Adrenal gland (tissue), 12 donors: ENCODE results near the gene ADARB2. TPM values are rescaled to one million over a fixed set of nuclear protein-coding genes. Genes with fewer than 3 reads are reported as not detected.

Experiments
- DNase-seq, 7 donors: peaks; one replicate each; pipeline ENCODE4 v3.0.0-alpha.2; 2019 to 2020
- H3K27ac ChIP-seq, 5 donors: fragments of 200-600 bp; sonication (generic) in 4 of 5; 1 replicate in 3 of 5; 2 replicates in 2 of 5; pipeline versions ENCODE4 v1.5.1 to v1.8.0; 2016 to 2020; ENCODE audit warnings: mild to moderate bottlenecking in 1 of 5
- H3K27me3 ChIP-seq: fragments of 200-600 bp; 2 replicates; pipeline ENCODE4 v1.8.0; 2021
- H3K36me3 ChIP-seq, 2 donors: fragments of 200-600 bp; replicated peaks in 1 of 2; 1 replicate in 1 of 2; 2 replicates in 1 of 2; pipeline versions ENCODE4 v1.5.1 to v1.8.0; 2018 to 2022
- H3K4me1 ChIP-seq, 2 donors: fragments of 200-600 bp; replicated peaks in 1 of 2; 1 replicate in 1 of 2; 2 replicates in 1 of 2; pipeline versions ENCODE4 v1.5.1 to v1.8.0; 2018 to 2021
- H3K4me3 ChIP-seq, 4 donors: fragments of 200-600 bp; sonication (generic) in 3 of 4; one replicate each; pipeline ENCODE4 v1.5.1; 2016 to 2018
- H3K9me3 ChIP-seq, 3 donors: fragments of 200-600 bp; sonication (generic) in 1 of 3; replicated peaks in 1 of 3; 1 replicate in 2 of 3; 2 replicates in 1 of 3; pipeline versions ENCODE4 v1.5.1 to v1.8.0; 2016 to 2021
- CTCF ChIP-seq, 6 experiments: fragments of 450-650 bp in 4 of 6; fragments of 200-600 bp in 2 of 6; sonication (generic) in 1 of 6; IDR thresholded peaks; 1 replicate in 5 of 6; 2 replicates in 1 of 6; pipeline versions ENCODE4 v1.5.1 to v1.8.0; 2016 to 2021; ENCODE audit warnings: antibody characterized with exemption in 6 of 6, mild to moderate bottlenecking in 2 of 6, moderate library complexity in 1 of 6
- POLR2A ChIP-seq, 2 donors: fragments of 450-650 bp; IDR thresholded peaks; one replicate each; pipeline ENCODE4 v1.6.1; 2017; ENCODE audit warnings: antibody characterized with exemption in 2 of 2, mild to moderate bottlenecking in 2 of 2, moderate library complexity in 1 of 2
- WGBS, 4 donors: extraction: QIAGEN DNeasy Blood & Tissue Kit in 2 of 4; methylation state at CpG; one replicate each; pipeline versions ENCODE4 v1.1.5 to v1.1.7; 2013 to 2017; 5-methylcytosine and 5-hydroxymethylcytosine counted together
- intact Hi-C, 2 donors: fragments of 100-400 bp; cut with DNase I; formaldehyde crosslinking; loops; one replicate each; pipeline versions ENCODE4 v1.14.1 to v1.15.0; 2022 to 2023
- polyA plus RNA-seq, 3 donors: library from polyadenylated mRNA; stranded (reverse); fragments of 200-250 nt in 2 of 3; fragments of 350-450 nt in 1 of 3; fragmentation: Illumina TruSeq in 1 of 3; extraction: RNeasy Lipid Tissue Mini Kit (QIAGEN cat#74804) in 1 of 3; gene quantifications; one replicate each; pipeline ENCODE4 v1.2.3, GENCODE V29; 2013 to 2014
- total RNA-seq, 9 donors: library from RNA; depleted of rRNA in 4 of 9; stranded (reverse); fragments of >200 nt in 4 of 9; fragments of 120-200 nt in 1 of 9; fragmentation: NEBNext Ultra II Directional in 1 of 9; extraction: Animal tissue kit (Norgen Biotek cat#: 25700) in 1 of 9; gene quantifications; one replicate each; pipeline versions ENCODE4 v1.1.0 to v1.2.4, GENCODE V29; 2013 to 2023
- donor health status: healthy with polysubstance abuse.
- donor health status: Bipolar disorder and iron deficiency.
- donor health status: DM: yes; HTN: yes; CAD: no.
- donor health status: DM: no; HTN: no; CAD: no.
- donor health status: DM: no; HTN: no; CAD: no.
- donor health status: DM: yes; HTN: yes; CAD: no.

ADARB2 gene
- total and polyA plus RNA-seq, 12 donors, result 0.14 to 3.1 (median 0.91) TPM

- TF ChIP-seq CTCF (IDR thresholded peaks at IDR 0.05) (no peak), POLR2A (IDR thresholded peaks at IDR 0.05) (no peak)
- intact Hi-C loops, result no loop called here
- Histone ChIP-seq H3K27me3 (no peaks in the 10 kb centered on the region), H3K4me1 (no peaks in the 10 kb centered on the region), H3K27ac (no peak overlapping the region), H3K36me3 (no peaks in the 10 kb centered on the region), H3K4me3 (no peak overlapping the region), H3K9me3 (no peaks in the 10 kb centered on the region)
- 72 to 87% (median 80%) methylated on average over 3 of the region's 3 CpGs for WGBS, 4 donors
- DNase-seq, result no peak
These were observed 75.9 kb downstream of the ADARB2 start for GRCh38 chr10:1661416-1661815.

- no peaks in the 10 kb centered on the region for H3K9me3 ChIP-seq
- H3K27me3 ChIP-seq, result no peaks in the 10 kb centered on the region
- WGBS, 4 donors, result 38 to 45% (median 42%) methylated on average over 5 of the region's 5 CpGs
- DNase-seq, result no peak
- no peak for TF ChIP-seq POLR2A (IDR thresholded peaks at IDR 0.05)
- TF ChIP-seq CTCF (IDR thresholded peaks at IDR 0.05), result no peak
- H3K4me3 ChIP-seq, result no peak overlapping the region
- H3K36me3 ChIP-seq, result no peaks in the 10 kb centered on the region
- H3K4me1 ChIP-seq, result no peaks in the 10 kb centered on the region
- intact Hi-C loops, result no loop called here
- no peak overlapping the region for H3K27ac ChIP-seq
These were observed 76.5 kb downstream of the ADARB2 start for GRCh38 chr10:1660815-1661214.

GRCh38 chr10:1660386-1660785 lies 76.9 kb downstream of the ADARB2 start:
- Histone ChIP-seq H3K4me1 (no peaks in the 10 kb centered on the region), H3K27ac (no peak overlapping the region), H3K9me3 (no peaks in the 10 kb centered on the region), H3K4me3 (no peak overlapping the region), H3K36me3 (no peaks in the 10 kb centered on the region), H3K27me3 (no peaks in the 10 kb centered on the region)
- 66 to 74% (median 70%) methylated on average over 7 of the region's 7 CpGs for WGBS, 4 donors
- no peak for TF ChIP-seq CTCF (IDR thresholded peaks at IDR 0.05)
- TF ChIP-seq POLR2A (IDR thresholded peaks at IDR 0.05), result no peak
- DNase-seq, result no peak
- intact Hi-C loops, result no loop called here

- intact Hi-C loops, result no loop called here
- 75 to 83% (median 79%) methylated on average over 18 to 21 of the region's 21 CpGs for WGBS, 4 donors
- DNase-seq, result peak in 1 of 7 donors; percentile 5
- TF ChIP-seq POLR2A (IDR thresholded peaks at IDR 0.05) (no peak), CTCF (IDR thresholded peaks at IDR 0.05) (no peak)
- Histone ChIP-seq H3K4me1 (no peaks in the 10 kb centered on the region), H3K4me3 (no peak overlapping the region), H3K27ac (no peak overlapping the region), H3K9me3 (no peaks in the 10 kb centered on the region), H3K27me3 (no peaks in the 10 kb centered on the region), H3K36me3 (no peaks in the 10 kb centered on the region)
These were observed 78.0 kb downstream of the ADARB2 start for GRCh38 chr10:1659221-1659791.
